Stimulated activated CD4-positive, alpha-beta T cell treated with anti-CD3 and anti-CD28 coated beads, Interleukin-12 subunit alpha, Interleukin-12 subunit beta, amount 100 ng/mL, for 48 hours (primary cell): Measurements from ENCODE around the gene PPM1E.

Source experiments
- DNase-seq, 3 donors: peaks; one replicate each; pipeline ENCODE4 v3.0.0-alpha.2; 2020; ENCODE audit warnings: low read depth in 2 of 3, low spot score in 1 of 3

PPM1E gene

DNA sequence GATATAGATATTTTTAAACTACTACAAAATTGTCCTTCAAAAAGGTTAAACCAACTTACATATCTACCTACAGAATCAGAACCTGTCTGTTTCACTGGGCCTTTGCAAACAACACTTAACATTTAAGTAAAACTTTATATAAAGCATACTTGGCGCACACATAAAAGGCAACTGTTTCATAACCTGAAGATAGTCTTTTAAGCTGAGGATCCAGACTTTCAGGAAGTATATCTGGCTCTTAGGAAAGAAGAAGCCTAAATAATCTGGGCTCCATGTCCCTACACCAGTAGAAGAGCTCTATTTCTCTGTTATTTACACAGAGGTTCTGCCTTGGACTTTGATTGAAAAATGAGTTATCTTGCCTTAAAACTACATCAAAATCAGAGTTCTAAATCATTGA, 275.2 kb downstream of the PPM1E start:
- no peak for DNase-seq
